AML-193 (cell line): ENCODE data around the gene SAAL1.

ENCODE experiments used
- DNase-seq, 2 experiments: peaks; one replicate each; lab custom pipeline; 2025; lab: John Stamatoyannopoulos, UW

SAAL1 gene

GRCh38 chr11:18088366-18088765, 17.5 kb downstream of the SAAL1 start:
- DNase-seq = no peak

GRCh38 chr11:18081551-18081950, 24.3 kb downstream of the SAAL1 start:
- DNase-seq = no peak

- no peak for DNase-seq
Measured at GRCh38 chr11:18080451-18080850, 25.4 kb downstream of the SAAL1 start.

- no peak for DNase-seq
Measured at GRCh38 chr11:18078909-18079308, 27.0 kb downstream of the SAAL1 start.

- DNase-seq = no peak
Measured at GRCh38 chr11:18075444-18075843, 30.4 kb downstream of the SAAL1 start.

GRCh38 chr11:18071098-18071705, 34.7 kb downstream of the SAAL1 start:
- no peak for DNase-seq

- no peak for DNase-seq
Measured at GRCh38 chr11:18067372-18067771, 38.5 kb downstream of the SAAL1 start.

GRCh38 chr11:18066626-18067025, 39.3 kb downstream of the SAAL1 start:
- DNase-seq = no peak

- DNase-seq = no peak
Measured at GRCh38 chr11:18065572-18065971, 40.3 kb downstream of the SAAL1 start.

GRCh38 chr11:18064450-18065054, 41.3 kb downstream of the SAAL1 start:
- DNase-seq = no peak

- DNase-seq = no peak
Measured at GRCh38 chr11:18063862-18064434, 41.9 kb downstream of the SAAL1 start.

GRCh38 chr11:18063125-18063524, 42.8 kb downstream of the SAAL1 start:
- DNase-seq = no peak

- DNase-seq = no peak
Measured at GRCh38 chr11:18061351-18061750, 44.5 kb downstream of the SAAL1 start.

GRCh38 chr11:18056561-18057181, 49.2 kb downstream of the SAAL1 start:
- DNase-seq = no peak

GRCh38 chr11:18054511-18055103, 51.3 kb downstream of the SAAL1 start:
- no peak for DNase-seq

GRCh38 chr11:18050848-18051247, 55.0 kb downstream of the SAAL1 start:
- peak in 1 of 2 experiments; percentile 2 for DNase-seq

- DNase-seq = no peak
Measured at GRCh38 chr11:18046116-18046777, 59.6 kb downstream of the SAAL1 start, which contains the start of gene TPH1. TSS of gene TPH1 (minus strand) at chr11:18046269. CDS start at chr11:18040762, 5,507 bp downstream.

- no peak for DNase-seq
Measured at GRCh38 chr11:18036456-18036855, 69.4 kb downstream of the SAAL1 start.
